SK-N-SH (cell line): Measurements from ENCODE around the gene RAPGEFL1.
"Not testable (repeated sequence)": the region's sequence is repeated elsewhere in the genome, so short reads cannot be mapped to it uniquely, and the experiment has no call there.

ENCODE experiments used
- EP300 ChIP-seq, 2 experiments: IDR thresholded peaks; 2 replicates each; pipeline versions ENCODE4 v1.4.0 to v1.6.1; 2012; ENCODE audit warnings: borderline replicate concordance in 1 of 2, low read depth in 1 of 2, low read length in 1 of 2
- MEF2A ChIP-seq: IDR thresholded peaks from 2 replicates; pipeline ENCODE4 v1.4.0; 2012; ENCODE audit warnings: low read depth, borderline replicate concordance
- TCF12 ChIP-seq: IDR thresholded peaks from 2 replicates; pipeline ENCODE4 v1.4.0; 2012
- YY1 ChIP-seq: IDR thresholded peaks from 2 replicates; pipeline ENCODE4 v1.4.0; 2012; ENCODE audit warnings: low read depth, mild to moderate bottlenecking
- TF ChIP-seq, protein P1 (sequence below): fragments of 150-350 bp; IDR thresholded peaks from 2 replicates; pipeline ENCODE4 v1.6.1; 2016; ENCODE audit warnings: mild to moderate bottlenecking, low read depth, low read length
- TF ChIP-seq, protein P2 (sequence below): fragments of 200-600 bp; sonication (generic); IDR thresholded peaks from 2 replicates; pipeline ENCODE4 v1.6.1; 2017; ENCODE audit warnings: antibody characterized with exemption, mild to moderate bottlenecking, moderate library complexity

DNA sequence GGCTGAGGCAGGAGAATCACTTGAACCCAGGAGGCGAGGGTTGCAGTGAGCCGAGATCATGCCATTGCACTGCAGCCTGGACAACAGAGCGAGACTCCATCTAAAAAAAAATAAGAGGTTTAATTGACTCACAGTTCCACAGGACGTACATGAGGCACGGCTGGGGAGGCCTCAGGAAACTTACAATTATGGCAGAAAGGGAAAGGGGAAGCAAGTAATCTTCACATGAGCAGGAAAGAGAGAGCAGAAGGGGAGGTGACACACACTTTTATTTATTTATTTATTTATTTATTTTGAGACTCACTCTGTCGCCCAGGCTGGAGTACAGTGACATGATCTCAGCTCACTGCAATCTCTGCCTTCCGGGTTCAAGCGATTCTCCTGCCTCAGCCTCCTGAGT, 28.9 kb downstream of the RAPGEFL1 start:
- TF ChIP-seq, protein P1, sequence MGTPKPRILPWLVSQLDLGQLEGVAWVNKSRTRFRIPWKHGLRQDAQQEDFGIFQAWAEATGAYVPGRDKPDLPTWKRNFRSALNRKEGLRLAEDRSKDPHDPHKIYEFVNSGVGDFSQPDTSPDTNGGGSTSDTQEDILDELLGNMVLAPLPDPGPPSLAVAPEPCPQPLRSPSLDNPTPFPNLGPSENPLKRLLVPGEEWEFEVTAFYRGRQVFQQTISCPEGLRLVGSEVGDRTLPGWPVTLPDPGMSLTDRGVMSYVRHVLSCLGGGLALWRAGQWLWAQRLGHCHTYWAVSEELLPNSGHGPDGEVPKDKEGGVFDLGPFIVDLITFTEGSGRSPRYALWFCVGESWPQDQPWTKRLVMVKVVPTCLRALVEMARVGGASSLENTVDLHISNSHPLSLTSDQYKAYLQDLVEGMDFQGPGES, result not testable (repeated sequence)
- TF ChIP-seq TCF12; MEF2A; EP300 (IDR thresholded peaks at IDR 0.05; ENCODE audit: borderline replicate concordance in 1 of 2, low read depth in 1 of 2, low read length in 1 of 2); YY1: not testable (repeated sequence)
- TF ChIP-seq, protein P2, sequence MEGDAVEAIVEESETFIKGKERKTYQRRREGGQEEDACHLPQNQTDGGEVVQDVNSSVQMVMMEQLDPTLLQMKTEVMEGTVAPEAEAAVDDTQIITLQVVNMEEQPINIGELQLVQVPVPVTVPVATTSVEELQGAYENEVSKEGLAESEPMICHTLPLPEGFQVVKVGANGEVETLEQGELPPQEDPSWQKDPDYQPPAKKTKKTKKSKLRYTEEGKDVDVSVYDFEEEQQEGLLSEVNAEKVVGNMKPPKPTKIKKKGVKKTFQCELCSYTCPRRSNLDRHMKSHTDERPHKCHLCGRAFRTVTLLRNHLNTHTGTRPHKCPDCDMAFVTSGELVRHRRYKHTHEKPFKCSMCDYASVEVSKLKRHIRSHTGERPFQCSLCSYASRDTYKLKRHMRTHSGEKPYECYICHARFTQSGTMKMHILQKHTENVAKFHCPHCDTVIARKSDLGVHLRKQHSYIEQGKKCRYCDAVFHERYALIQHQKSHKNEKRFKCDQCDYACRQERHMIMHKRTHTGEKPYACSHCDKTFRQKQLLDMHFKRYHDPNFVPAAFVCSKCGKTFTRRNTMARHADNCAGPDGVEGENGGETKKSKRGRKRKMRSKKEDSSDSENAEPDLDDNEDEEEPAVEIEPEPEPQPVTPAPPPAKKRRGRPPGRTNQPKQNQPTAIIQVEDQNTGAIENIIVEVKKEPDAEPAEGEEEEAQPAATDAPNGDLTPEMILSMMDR, result not testable (repeated sequence)
